Uterus (tissue), 2 donors: ENCODE measurements around the gene ATP6AP1.

Experiments
- CTCF ChIP-seq, 4 experiments: fragments of 200-600 bp in 2 of 4; fragments of 450-650 bp in 2 of 4; sonication (generic) in 2 of 4; IDR thresholded peaks; one replicate each; pipeline ENCODE4 v1.5.1; 2016 to 2019; ENCODE audit warnings: antibody characterized with exemption in 4 of 4, mild to moderate bottlenecking in 2 of 4, moderate library complexity in 1 of 4
- POLR2A ChIP-seq, 2 donors: fragments of 450-650 bp; IDR thresholded peaks; one replicate each; pipeline ENCODE4 v1.6.1; 2016; ENCODE audit warnings: antibody characterized with exemption in 2 of 2, mild to moderate bottlenecking in 1 of 2, moderate library complexity in 1 of 2

GRCh38 chrX:154468217-154468616 lies 39.7 kb downstream of the ATP6AP1 start:
- TF ChIP-seq CTCF (IDR thresholded peaks at IDR 0.05): no peak
- no peak for TF ChIP-seq POLR2A (IDR thresholded peaks at IDR 0.05)
